H1 (cell line): ENCODE results near the gene CPO.

Experiments
- ATF3 ChIP-seq: IDR thresholded peaks from 2 replicates; pipeline ENCODE4 v1.6.1; 2011; ENCODE audit warnings: low read depth, mild to moderate bottlenecking, low read length; ENCODE audit not compliant: insufficient read depth
- CREB1 ChIP-seq: IDR thresholded peaks from 2 replicates; pipeline ENCODE4 v1.6.1; 2012; ENCODE audit warnings: inconsistent platforms
- CTCF ChIP-seq, 3 experiments: IDR thresholded peaks; 1 replicate in 2 of 3; 2 replicates in 1 of 3; pipeline versions ENCODE4 v1.5.1 to v1.6.1; 2011; ENCODE audit warnings: low read length in 3 of 3, mild to moderate bottlenecking in 3 of 3, inconsistent platforms in 2 of 3, low read depth in 1 of 3, moderate library complexity in 1 of 3; ENCODE audit not compliant: insufficient read depth in 1 of 3; ENCODE audit errors: control extremely low read depth in 1 of 3
- EZH2 ChIP-seq: fragments of 200-600 bp; sonication (generic); IDR thresholded peaks from 2 replicates; pipeline ENCODE4 v1.7.1; 2012; ENCODE audit warnings: low read depth, mild to moderate bottlenecking, moderate library complexity, low read length, inconsistent platforms; ENCODE audit not compliant: severe bottlenecking
- FOSL1 ChIP-seq: IDR thresholded peaks from 2 replicates; pipeline ENCODE4 v1.6.1; 2011; ENCODE audit warnings: mild to moderate bottlenecking, low read depth, low read length, moderate library complexity; ENCODE audit not compliant: insufficient read depth
- HDAC6 ChIP-seq: IDR thresholded peaks from one replicate; pipeline ENCODE4 v1.7.1; 2012; ENCODE audit warnings: low read depth, mild to moderate bottlenecking, inconsistent platforms, low read length, moderate library complexity
- MAFK ChIP-seq: IDR thresholded peaks from 2 replicates; pipeline ENCODE4 v1.6.1; 2012; ENCODE audit warnings: low read depth, mild to moderate bottlenecking, improper control_type of control experiment, low read length
- MAX ChIP-seq: IDR thresholded peaks from 2 replicates; pipeline ENCODE4 v1.6.1; 2012; ENCODE audit warnings: inconsistent platforms
- POLR2A ChIP-seq, 2 experiments: IDR thresholded peaks; 1 replicate in 1 of 2; 2 replicates in 1 of 2; pipeline ENCODE4 v1.6.1; 2011; ENCODE audit warnings: low read depth in 2 of 2, low read length in 2 of 2, mild to moderate bottlenecking in 2 of 2; ENCODE audit errors: control extremely low read depth in 1 of 2
- POLR2AphosphoS5 ChIP-seq: IDR thresholded peaks from 2 replicates; pipeline ENCODE4 v1.6.1; 2011; ENCODE audit warnings: low read depth, low read length
- TAF7 ChIP-seq: optimal IDR thresholded peaks from 2 replicates; pipeline ENCODE3; 2011; ENCODE audit warnings: low read depth, mild to moderate bottlenecking, inconsistent platforms, low read length, moderate library complexity, borderline replicate concordance
- YY1 ChIP-seq: IDR thresholded peaks from 2 replicates; pipeline ENCODE4 v1.6.1; 2011; ENCODE audit warnings: low read depth, mild to moderate bottlenecking, low read length

- no peak for TF ChIP-seq EZH2
- TF ChIP-seq MAFK: no peak
- TF ChIP-seq POLR2A (IDR thresholded peaks at IDR 0.05; ENCODE audit: control extremely low read depth in 1 of 2, low read depth in 2 of 2, low read length in 2 of 2): no peak
- no peak for TF ChIP-seq ATF3
- TF ChIP-seq CTCF (IDR thresholded peaks at IDR 0.05; ENCODE audit: control extremely low read depth in 1 of 3, insufficient read depth in 1 of 3, low read depth in 1 of 3, low read length in 3 of 3): no peak
- TF ChIP-seq POLR2AphosphoS5: no peak
- TF ChIP-seq YY1: no peak
- TF ChIP-seq CREB1: no peak
- no peak for TF ChIP-seq HDAC6
- TF ChIP-seq MAX: no peak
- TF ChIP-seq FOSL1: no peak
- TF ChIP-seq TAF7: no peak
These were observed 39.4 kb downstream of the CPO start for GRCh38 chr2:206978746-206979145.
